ENCODE data around the gene ST3GAL3.
A peak's percentile ranks its signal among the peaks of the same experiment; 100 is the strongest.
"Not testable (repeated sequence)": the region's sequence is repeated elsewhere in the genome, so short reads cannot be mapped to it uniquely, and the experiment has no call there.

ST3GAL3 gene

DNA sequence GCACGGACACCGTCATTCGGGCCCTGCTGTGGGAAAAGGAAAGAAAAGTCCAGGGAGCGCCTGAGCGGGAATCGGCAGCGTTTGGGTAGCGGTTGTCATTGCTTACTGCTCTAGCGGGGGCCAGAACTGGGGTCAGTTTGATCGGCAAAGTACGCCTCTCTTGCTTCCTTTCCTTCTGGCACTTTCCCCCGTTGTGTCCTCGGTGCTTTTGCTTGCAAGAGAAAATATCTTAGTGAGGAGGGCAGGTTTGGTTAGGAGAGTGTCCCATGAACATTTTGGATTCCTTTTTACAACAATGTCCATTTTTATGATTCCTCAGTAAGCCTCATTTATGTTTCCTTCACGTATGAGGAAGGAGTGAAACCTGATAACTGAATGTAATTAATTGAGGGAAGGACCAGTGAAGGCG is 670 bp downstream of the ST3GAL3 start:
- CTCF ChIA-PET, result interaction anchor here (0.7 kb wide), 1 partner anchor 238 kb away, joined by 3 read pairs; no protein-coding TSS in a partner anchor
- WGBS (ENCODE audit: insufficient coverage), result 0% methylated on average over 12 of the region's 15 CpGs
- POLR2A ChIA-PET, result interaction anchor here (0.6 kb wide), 1 partner anchor 31 kb away, joined by 3 read pairs; no protein-coding TSS in a partner anchor
- Histone ChIP-seq H3K4me3 (ENCODE audit: control insufficient read depth in 1 of 7, extremely low read depth in 1 of 7, insufficient read depth in 4 of 7, low read depth in 2 of 7, low read length in 6 of 7) (peak overlapping the region; percentile 83 to 97 (median 86)), H3K27ac (ENCODE audit: insufficient read depth in 1 of 2, low read depth in 1 of 2, low read length in 2 of 2, poor library complexity in 1 of 2, severe bottlenecking in 2 of 2) (peak overlapping the region; percentile 65 to 84), H3K36me3 (ENCODE audit: control insufficient read depth in 4 of 4, insufficient read depth in 4 of 4, low read length in 3 of 4) (peaks cover 5 to 30% (median 23%) of the 10 kb centered on the region in 4 experiments), H3K4me1 (ENCODE audit: control extremely low read depth in 1 of 4, control insufficient read depth in 4 of 4, insufficient read depth in 4 of 4, low read length in 3 of 4) (peaks cover 8 to 43% (median 20%) of the 10 kb centered on the region in 4 experiments), H3K27me3 (replicated peaks in 2 of 5; ENCODE audit: control insufficient read depth in 4 of 5, insufficient read depth in 5 of 5, low read length in 4 of 5) (no peaks in the 10 kb centered on the region), H3K9me3 (ENCODE audit: control extremely low read depth in 1 of 5, control insufficient read depth in 4 of 5, insufficient read depth in 2 of 5, low read depth in 1 of 5, low read length in 4 of 5) (no peaks in the 10 kb centered on the region)
- DNase-seq, result peak in 2 of 3 donors; percentile 27 to 37

DNA sequence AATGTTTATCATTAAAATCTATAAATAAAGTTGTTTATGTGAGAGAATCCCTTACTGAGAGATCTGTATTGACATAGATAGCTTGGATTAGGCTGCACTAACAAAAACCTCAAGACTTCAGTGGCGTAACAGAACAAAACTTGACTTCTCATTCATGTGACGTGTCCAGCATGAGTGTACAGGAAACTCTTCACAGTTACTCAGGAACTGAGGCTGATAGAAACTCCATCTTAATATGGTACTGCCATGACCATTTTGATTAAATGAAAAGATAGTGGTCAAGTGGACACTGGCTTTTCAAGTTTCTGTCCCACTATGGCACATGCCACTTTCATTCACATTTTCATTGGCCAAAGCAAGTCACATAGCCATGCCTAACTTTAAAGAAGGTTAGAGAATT is 3.7 kb downstream of the ST3GAL3 start:
- H3K27ac ChIP-seq (ENCODE audit: insufficient read depth in 1 of 2, low read depth in 1 of 2, low read length in 2 of 2, poor library complexity in 1 of 2, severe bottlenecking in 2 of 2), result no peak overlapping the region
- 75% methylated on average over 1 of the region's 2 CpGs for WGBS (ENCODE audit: insufficient coverage)
- no peaks in the 10 kb centered on the region for H3K27me3 ChIP-seq (replicated peaks in 2 of 5; ENCODE audit: control insufficient read depth in 4 of 5, insufficient read depth in 5 of 5, low read length in 4 of 5)
- ChIA-PET CTCF (no interaction called here), POLR2A (interaction anchor here (0.6 kb wide), 1 partner anchor 113 kb away, joined by 4 read pairs; no protein-coding TSS in a partner anchor)
- peaks cover 8 to 39% (median 19%) of the 10 kb centered on the region in 4 experiments for H3K4me1 ChIP-seq (ENCODE audit: control extremely low read depth in 1 of 4, control insufficient read depth in 4 of 4, insufficient read depth in 4 of 4, low read length in 3 of 4)
- H3K36me3 ChIP-seq (ENCODE audit: control insufficient read depth in 4 of 4, insufficient read depth in 4 of 4, low read length in 3 of 4), result peaks cover 0 to 10% (median 0%) of the 10 kb centered on the region in 4 experiments
- peak; percentile 26 to 72 (median 64) for DNase-seq
- H3K4me3 ChIP-seq (ENCODE audit: control insufficient read depth in 1 of 7, extremely low read depth in 1 of 7, insufficient read depth in 4 of 7, low read depth in 2 of 7, low read length in 6 of 7), result no peak overlapping the region
- no peaks in the 10 kb centered on the region for H3K9me3 ChIP-seq (ENCODE audit: control extremely low read depth in 1 of 5, control insufficient read depth in 4 of 5, insufficient read depth in 2 of 5, low read depth in 1 of 5, low read length in 4 of 5)

DNA sequence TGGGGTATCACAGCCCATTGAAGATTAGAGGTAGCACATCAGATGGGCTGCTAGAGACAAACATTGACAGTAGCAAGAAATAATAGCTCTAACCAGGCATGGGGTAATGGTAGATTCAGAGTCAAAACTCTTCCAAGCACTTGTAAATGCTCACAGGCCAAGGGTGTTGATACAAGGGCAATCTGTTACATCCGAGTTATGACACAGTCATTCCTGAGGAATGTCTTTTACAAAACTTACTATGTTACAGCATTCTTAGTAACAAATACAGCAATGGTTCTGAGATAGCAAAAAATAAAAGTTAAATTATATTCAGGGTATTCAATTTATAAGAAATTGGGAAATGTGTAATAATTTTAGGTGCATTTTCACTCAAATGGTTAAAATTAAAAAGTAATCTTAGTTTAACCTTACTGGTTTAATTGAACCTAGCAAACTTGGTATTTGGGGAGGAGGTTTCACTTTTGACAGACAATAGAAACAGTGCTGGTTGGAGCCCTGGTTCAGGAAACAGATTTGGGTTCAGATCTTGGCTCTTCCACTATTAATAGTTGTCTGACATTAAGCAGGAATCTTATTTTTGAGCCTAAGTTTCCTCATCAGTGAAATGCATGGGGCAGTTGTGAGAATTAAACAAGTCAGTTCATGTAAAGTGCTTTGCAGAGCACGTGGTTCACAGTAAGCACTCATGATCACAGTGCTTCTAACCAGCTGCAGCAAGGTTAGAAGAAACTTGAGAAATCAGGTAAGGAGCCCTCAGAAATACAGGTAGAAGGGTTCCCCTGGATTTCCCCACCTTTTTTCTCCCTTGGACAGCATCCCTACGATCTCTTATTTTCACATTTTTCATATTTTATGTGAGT is 4.4 kb downstream of the ST3GAL3 start:
- Histone ChIP-seq H3K27me3 (replicated peaks in 2 of 5; ENCODE audit: control insufficient read depth in 4 of 5, insufficient read depth in 5 of 5, low read length in 4 of 5) (no peaks in the 10 kb centered on the region), H3K36me3 (ENCODE audit: control insufficient read depth in 4 of 4, insufficient read depth in 4 of 4, low read length in 3 of 4) (peaks cover 0 to 10% (median 0%) of the 10 kb centered on the region in 4 experiments), H3K27ac (ENCODE audit: insufficient read depth in 1 of 2, low read depth in 1 of 2, low read length in 2 of 2, poor library complexity in 1 of 2, severe bottlenecking in 2 of 2) (no peak overlapping the region), H3K4me1 (ENCODE audit: control extremely low read depth in 1 of 4, control insufficient read depth in 4 of 4, insufficient read depth in 4 of 4, low read length in 3 of 4) (peaks cover 4 to 32% (median 15%) of the 10 kb centered on the region in 4 experiments), H3K4me3 (ENCODE audit: control insufficient read depth in 1 of 7, extremely low read depth in 1 of 7, insufficient read depth in 4 of 7, low read depth in 2 of 7, low read length in 6 of 7) (no peak overlapping the region), H3K9me3 (ENCODE audit: control extremely low read depth in 1 of 5, control insufficient read depth in 4 of 5, insufficient read depth in 2 of 5, low read depth in 1 of 5, low read length in 4 of 5) (no peaks in the 10 kb centered on the region)
- no peak for DNase-seq
- CTCF ChIA-PET, result no interaction called here
- WGBS (ENCODE audit: insufficient coverage), result 83% methylated on average over 1 of the region's 3 CpGs
- POLR2A ChIA-PET, result interaction anchor here (0.7 kb wide), 1 partner anchor 1988 kb away, joined by 3 read pairs; no protein-coding TSS in a partner anchor

DNA sequence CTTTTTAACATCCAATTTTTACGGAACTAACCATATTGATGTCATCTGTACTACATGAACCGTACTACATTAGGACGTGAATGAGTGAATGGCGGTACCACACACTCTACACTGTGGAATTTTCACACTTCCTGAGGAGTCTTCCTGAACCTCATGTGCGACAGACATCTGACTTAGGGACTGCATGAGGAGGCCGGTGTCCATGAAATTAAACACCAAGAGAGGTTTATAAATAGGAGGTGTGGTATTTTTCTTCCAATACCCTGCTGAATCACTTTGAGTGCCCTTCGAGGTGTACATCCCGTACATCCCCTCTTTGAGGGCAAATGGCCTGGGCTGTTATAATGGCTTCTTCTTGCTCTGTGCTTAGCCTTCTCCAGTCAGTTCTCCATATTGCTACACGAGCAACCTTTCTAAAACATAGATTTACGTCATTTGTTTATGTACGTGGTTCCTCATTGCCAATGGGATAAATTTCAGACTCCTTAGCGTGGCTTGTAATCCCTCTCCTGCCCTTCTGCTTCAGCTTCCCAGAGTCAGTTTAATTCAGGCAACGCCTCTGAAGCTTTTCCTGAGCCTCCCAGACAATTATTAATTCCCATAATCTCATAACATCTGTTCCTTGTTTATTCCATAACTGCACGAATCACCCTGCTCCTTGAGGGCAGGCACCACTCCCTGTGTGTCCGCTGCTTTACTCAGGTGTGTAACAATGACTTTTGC is 9.4 kb downstream of the ST3GAL3 start:
- H3K36me3 ChIP-seq (ENCODE audit: control insufficient read depth in 4 of 4, insufficient read depth in 4 of 4, low read length in 3 of 4), result no peaks in the 10 kb centered on the region
- H3K27me3 ChIP-seq (replicated peaks in 2 of 5; ENCODE audit: control insufficient read depth in 4 of 5, insufficient read depth in 5 of 5, low read length in 4 of 5), result no peaks in the 10 kb centered on the region
- H3K27ac ChIP-seq (ENCODE audit: insufficient read depth in 1 of 2, low read depth in 1 of 2, low read length in 2 of 2, poor library complexity in 1 of 2, severe bottlenecking in 2 of 2), result no peak overlapping the region
- H3K4me1 ChIP-seq (ENCODE audit: control extremely low read depth in 1 of 4, control insufficient read depth in 4 of 4, insufficient read depth in 4 of 4, low read length in 3 of 4), result peaks cover 0 to 5% (median 0%) of the 10 kb centered on the region in 4 experiments
- no peak overlapping the region for H3K4me3 ChIP-seq (ENCODE audit: control insufficient read depth in 1 of 7, extremely low read depth in 1 of 7, insufficient read depth in 4 of 7, low read depth in 2 of 7, low read length in 6 of 7)
- POLR2A ChIA-PET, result interaction anchor here (1.6 kb wide), 1 partner anchor 10 kb away, joined by 3 read pairs; the partner anchor contains the start of gene ST3GAL3
- CTCF ChIA-PET, result interaction anchor here (0.6 kb wide), 1 partner anchor 64 kb away, joined by 3 read pairs; no protein-coding TSS in a partner anchor
- WGBS (ENCODE audit: insufficient coverage), result 98% methylated on average over 11 of the region's 15 CpGs
- H3K9me3 ChIP-seq (ENCODE audit: control extremely low read depth in 1 of 5, control insufficient read depth in 4 of 5, insufficient read depth in 2 of 5, low read depth in 1 of 5, low read length in 4 of 5), result no peaks in the 10 kb centered on the region
- DNase-seq, result no peak

DNA sequence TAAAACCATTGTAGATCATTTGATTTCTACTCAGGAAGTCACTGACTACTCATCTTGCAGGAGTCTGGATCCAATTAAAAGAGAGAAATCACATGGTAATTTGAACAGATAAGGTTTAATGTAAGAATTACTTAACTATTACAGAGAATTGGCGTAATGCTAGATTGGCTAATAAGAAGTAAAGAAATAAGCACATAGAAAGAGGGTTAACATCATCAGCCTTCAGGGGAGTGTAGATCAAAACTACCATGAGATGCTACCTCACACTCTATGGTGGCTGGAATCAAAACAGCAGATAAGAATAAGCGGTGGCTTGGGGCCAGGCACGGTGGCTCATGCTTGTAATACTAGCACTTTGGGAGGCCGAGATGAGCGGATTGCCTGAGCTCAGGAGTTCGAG is 11.7 kb downstream of the ST3GAL3 start:
- H3K27me3 ChIP-seq (replicated peaks in 2 of 5; ENCODE audit: control insufficient read depth in 4 of 5, insufficient read depth in 5 of 5, low read length in 4 of 5), result no peaks in the 10 kb centered on the region
- no peak overlapping the region for H3K27ac ChIP-seq (ENCODE audit: insufficient read depth in 1 of 2, low read depth in 1 of 2, low read length in 2 of 2, poor library complexity in 1 of 2, severe bottlenecking in 2 of 2)
- no peak for DNase-seq
- ChIA-PET POLR2A (interaction anchor here (0.6 kb wide), 1 partner anchor 327 kb away, joined by 3 read pairs; no protein-coding TSS in a partner anchor), CTCF (no interaction called here)
- no peak overlapping the region for H3K4me3 ChIP-seq (ENCODE audit: control insufficient read depth in 1 of 7, extremely low read depth in 1 of 7, insufficient read depth in 4 of 7, low read depth in 2 of 7, low read length in 6 of 7)
- H3K4me1 ChIP-seq (ENCODE audit: control extremely low read depth in 1 of 4, control insufficient read depth in 4 of 4, insufficient read depth in 4 of 4, low read length in 3 of 4), result no peaks in the 10 kb centered on the region
- H3K36me3 ChIP-seq (ENCODE audit: control insufficient read depth in 4 of 4, insufficient read depth in 4 of 4, low read length in 3 of 4), result peaks cover 0 to 3% (median 0%) of the 10 kb centered on the region in 4 experiments
- no peaks in the 10 kb centered on the region for H3K9me3 ChIP-seq (ENCODE audit: control extremely low read depth in 1 of 5, control insufficient read depth in 4 of 5, insufficient read depth in 2 of 5, low read depth in 1 of 5, low read length in 4 of 5)
- 100% methylated on average over 4 of the region's 6 CpGs for WGBS (ENCODE audit: insufficient coverage)

DNA sequence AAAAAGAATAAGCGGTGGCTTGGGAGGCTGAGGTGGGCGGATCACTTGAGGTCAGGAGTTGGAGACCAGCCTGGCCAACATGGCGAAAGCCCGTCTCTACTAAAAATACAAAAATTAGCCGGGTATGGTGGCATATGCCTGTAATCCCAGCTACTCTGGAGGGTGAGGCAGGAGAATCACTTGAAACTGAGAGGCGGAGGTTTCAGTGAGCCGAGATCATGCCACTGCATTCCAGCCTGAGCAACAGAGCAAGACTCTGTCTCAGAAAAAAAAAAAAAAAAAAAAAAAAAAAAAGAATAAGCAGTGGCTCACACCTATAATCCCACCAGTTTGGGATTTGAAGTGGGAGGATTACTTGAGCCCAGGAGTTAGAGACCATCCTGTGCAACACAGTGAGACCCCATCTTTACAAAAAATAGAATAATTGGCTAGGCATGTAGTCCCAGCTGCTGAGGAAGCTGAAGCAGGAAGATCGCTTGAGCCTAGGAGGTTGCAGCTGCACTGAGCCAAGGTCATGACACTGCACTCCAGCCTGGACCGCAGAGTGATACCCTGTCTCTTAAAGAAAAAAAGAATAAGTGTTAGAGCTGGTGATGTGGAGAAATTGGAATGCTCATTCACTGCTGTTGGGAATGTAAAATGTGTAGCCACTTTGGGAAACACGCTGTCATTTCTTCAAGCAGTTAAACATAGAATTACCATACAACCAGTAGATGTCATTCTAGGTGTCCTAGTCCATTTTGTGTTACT is 12.5 kb downstream of the ST3GAL3 start:
- CTCF ChIA-PET; H3K27me3 ChIP-seq (replicated peaks in 2 of 5; ENCODE audit: control insufficient read depth in 4 of 5, insufficient read depth in 5 of 5, low read length in 4 of 5); H3K9me3 ChIP-seq (ENCODE audit: control extremely low read depth in 1 of 5, control insufficient read depth in 4 of 5, insufficient read depth in 2 of 5, low read depth in 1 of 5, low read length in 4 of 5); H3K36me3 ChIP-seq (ENCODE audit: control insufficient read depth in 4 of 4, insufficient read depth in 4 of 4, low read length in 3 of 4); DNase-seq; H3K27ac ChIP-seq (ENCODE audit: insufficient read depth in 1 of 2, low read depth in 1 of 2, low read length in 2 of 2, poor library complexity in 1 of 2, severe bottlenecking in 2 of 2); H3K4me1 ChIP-seq (ENCODE audit: control extremely low read depth in 1 of 4, control insufficient read depth in 4 of 4, insufficient read depth in 4 of 4, low read length in 3 of 4); H3K4me3 ChIP-seq (ENCODE audit: control insufficient read depth in 1 of 7, extremely low read depth in 1 of 7, insufficient read depth in 4 of 7, low read depth in 2 of 7, low read length in 6 of 7): not testable (repeated sequence)
- POLR2A ChIA-PET, result interaction anchor here (0.6 kb wide), 1 partner anchor 326 kb away, joined by 3 read pairs; no protein-coding TSS in a partner anchor
- 98% methylated on average over 5 of the region's 10 CpGs for WGBS (ENCODE audit: insufficient coverage)
